ENCODE data around the gene CLTA.
A peak's percentile ranks its signal among the peaks of the same experiment; 100 is the strongest.
"Not testable (repeated sequence)": the region's sequence is repeated elsewhere in the genome, so short reads cannot be mapped to it uniquely, and the experiment has no call there.

Gene CLTA

DNA sequence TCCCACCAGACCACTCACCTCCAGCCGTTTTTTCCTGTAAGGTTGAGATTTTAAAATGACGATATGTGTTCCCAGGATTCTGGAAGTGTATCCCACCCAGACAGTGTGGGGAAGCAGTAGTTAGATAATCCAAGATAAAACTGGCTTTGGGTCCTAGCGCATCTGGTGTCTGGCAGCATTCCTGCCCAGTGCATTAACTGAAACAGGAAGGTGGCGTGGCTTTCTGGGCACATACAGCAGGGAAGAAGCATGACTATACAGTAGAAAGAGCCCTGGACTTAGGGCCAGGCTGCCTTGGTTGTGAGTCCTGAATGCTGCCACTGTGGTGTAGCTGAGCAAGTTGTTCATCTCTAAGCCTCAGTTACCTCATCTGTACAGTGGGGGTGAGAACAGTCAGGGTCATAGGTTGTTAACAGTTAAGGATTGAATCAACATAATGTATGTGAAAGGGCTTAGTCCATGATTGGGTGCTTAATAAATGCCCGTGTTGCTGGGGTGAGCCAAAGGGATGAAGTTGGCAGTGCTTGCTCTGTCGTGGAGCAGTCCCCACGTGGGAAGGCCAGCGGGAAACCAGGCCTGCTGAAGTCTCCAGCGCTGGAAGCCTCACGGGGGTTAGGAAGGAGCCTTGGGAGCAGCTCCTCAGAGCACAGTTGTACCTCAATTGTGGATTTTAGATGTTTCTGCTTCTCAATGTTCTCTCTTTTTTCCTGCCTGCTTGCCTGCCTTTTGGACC, 18.0 kb downstream of the CLTA start:
- Mint-ChIP-seq H3K9me3 (no peaks in the 10 kb centered on the region), H3K27ac (peak overlapping the region; percentile 68), H3K27me3 (no peaks in the 10 kb centered on the region), H3K4me1 (peaks cover 36% of the 10 kb centered on the region), H3K36me3 (peaks cover 73% of the 10 kb centered on the region), H3K4me3 (no peak overlapping the region)
- CTCF ChIA-PET, result interaction anchor here (0.9 to 1.3 kb wide), 2 partner anchors 19 to 106 kb away, joined by 4 read pairs; no protein-coding TSS in a partner anchor
- no peak for DNase-seq

DNA sequence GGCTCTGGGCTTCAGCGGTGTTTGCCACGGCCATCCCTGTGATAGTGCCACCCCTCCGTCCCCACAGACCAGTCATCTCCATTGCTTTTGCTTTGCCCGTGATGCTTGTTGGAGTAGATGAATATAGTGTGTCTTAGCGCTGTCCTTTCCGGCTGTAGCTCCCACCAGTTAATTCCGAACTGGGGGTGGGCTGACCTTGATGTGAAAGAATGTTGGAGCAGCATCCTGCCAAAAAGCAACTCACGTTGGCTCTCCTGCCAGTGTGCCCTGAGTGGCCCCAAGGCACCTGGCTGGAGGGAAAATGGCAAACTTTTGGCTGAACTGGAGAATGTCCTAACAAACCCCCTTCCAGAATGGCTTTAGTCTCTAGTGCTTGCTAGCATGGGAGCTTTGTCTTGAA, 20.0 kb downstream of the CLTA start:
- Mint-ChIP-seq H3K27me3 (no peaks in the 10 kb centered on the region), H3K9me3 (no peaks in the 10 kb centered on the region), H3K4me1 (peaks cover 45% of the 10 kb centered on the region), H3K36me3 (peaks cover 70% of the 10 kb centered on the region), H3K27ac (no peak overlapping the region), H3K4me3 (no peak overlapping the region)
- CTCF ChIA-PET, result no interaction called here
- no peak for DNase-seq

DNA sequence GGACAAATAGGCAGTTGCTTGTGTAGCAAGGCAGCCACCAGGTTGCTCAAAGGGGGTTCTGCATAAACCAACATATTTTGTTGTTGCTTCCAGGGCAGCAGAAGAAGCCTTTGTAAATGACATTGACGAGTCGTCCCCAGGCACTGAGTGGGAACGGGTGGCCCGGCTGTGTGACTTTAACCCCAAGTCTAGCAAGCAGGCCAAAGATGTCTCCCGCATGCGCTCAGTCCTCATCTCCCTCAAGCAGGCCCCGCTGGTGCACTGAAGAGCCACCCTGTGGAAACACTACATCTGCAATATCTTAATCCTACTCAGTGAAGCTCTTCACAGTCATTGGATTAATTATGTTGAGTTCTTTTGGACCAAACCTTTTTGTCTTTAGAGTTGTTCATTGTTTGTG, 20.8 kb downstream of the CLTA start:
- H3K4me1 Mint-ChIP-seq, result peaks cover 46% of the 10 kb centered on the region
- no peaks in the 10 kb centered on the region for H3K27me3 Mint-ChIP-seq
- CTCF ChIA-PET, result no interaction called here
- H3K36me3 Mint-ChIP-seq, result peaks cover 69% of the 10 kb centered on the region
- no peaks in the 10 kb centered on the region for H3K9me3 Mint-ChIP-seq
- no peak for DNase-seq
- H3K27ac Mint-ChIP-seq, result no peak overlapping the region
- no peak overlapping the region for H3K4me3 Mint-ChIP-seq

DNA sequence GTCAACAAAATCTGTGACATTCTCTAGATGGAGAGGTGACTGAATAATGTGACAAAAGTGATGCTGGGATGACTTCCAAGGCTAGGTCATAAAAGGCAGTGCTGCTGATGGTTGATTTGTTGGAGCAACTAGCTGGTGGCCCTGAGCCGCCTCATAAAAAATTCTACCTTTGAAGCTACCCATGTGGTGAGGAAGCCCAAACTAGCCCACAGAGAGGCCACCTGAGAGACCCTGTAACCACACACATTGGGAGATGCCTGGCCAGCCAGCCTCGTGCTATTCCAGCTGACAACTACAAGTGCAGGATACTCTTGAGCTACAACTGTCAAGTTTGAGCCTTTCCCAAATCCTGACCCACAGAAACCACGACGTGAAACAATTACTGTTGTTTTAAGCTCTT, 22.7 kb downstream of the CLTA start:
- CTCF ChIA-PET, result interaction anchor here (0.9 to 2.0 kb wide), 3 partner anchors 24 to 116 kb away, joined by 3 to 8 read pairs (median 3); partner anchors contain the start of gene CLTA
- no peaks in the 10 kb centered on the region for H3K27me3 Mint-ChIP-seq
- peaks cover 46% of the 10 kb centered on the region for H3K4me1 Mint-ChIP-seq
- DNase-seq, result no peak
- no peak overlapping the region for H3K4me3 Mint-ChIP-seq
- peaks cover 69% of the 10 kb centered on the region for H3K36me3 Mint-ChIP-seq
- H3K9me3 Mint-ChIP-seq, result no peaks in the 10 kb centered on the region
- peak overlapping the region; percentile 11 for H3K27ac Mint-ChIP-seq

DNA sequence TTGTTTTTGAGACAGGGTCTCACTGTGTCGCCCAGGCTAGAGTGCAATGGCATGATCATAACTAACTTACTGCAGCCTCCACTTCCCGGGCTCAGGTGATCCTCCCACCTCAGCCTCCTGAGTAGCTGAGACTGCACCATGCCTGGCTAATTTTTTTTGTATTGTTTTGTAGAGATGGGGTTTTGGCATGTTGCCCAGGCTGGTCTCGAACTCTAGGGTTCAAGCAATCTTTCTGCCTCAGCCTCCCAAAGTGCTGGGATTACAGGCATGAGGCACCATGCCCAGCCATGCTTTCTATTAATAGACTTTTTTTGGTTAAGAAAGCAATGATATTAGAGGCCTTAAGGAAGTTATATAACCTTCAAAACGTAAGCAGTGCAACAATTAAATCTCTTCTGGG, 23.3 kb downstream of the CLTA start:
- Mint-ChIP-seq H3K4me1 (peaks cover 52% of the 10 kb centered on the region), H3K9me3 (no peaks in the 10 kb centered on the region), H3K36me3 (peaks cover 73% of the 10 kb centered on the region), H3K27me3 (no peaks in the 10 kb centered on the region), H3K4me3 (no peak overlapping the region), H3K27ac (no peak overlapping the region)
- DNase-seq, result no peak
- CTCF ChIA-PET, result interaction anchor here (2.0 kb wide), 1 partner anchor 24 kb away, joined by 8 read pairs; the partner anchor contains the start of gene CLTA

DNA sequence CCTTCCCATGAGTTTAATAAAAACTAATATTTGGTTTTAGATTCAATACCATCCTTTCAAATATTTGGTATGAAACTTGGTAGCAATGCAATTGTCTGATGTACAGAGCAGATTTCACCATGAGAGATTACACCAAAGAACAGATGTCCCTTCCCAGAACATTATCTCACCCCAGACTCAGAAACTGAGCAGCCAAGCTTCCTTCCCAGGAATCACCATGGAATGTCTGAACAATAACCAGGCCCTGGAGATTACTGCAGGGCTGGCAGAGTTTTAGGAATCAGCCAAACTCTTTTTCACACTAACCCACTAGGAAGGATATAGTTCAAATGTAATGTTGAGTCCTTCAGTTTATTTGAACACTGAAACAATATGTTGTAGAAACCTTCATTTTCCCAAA, 23.9 kb downstream of the CLTA start:
- no peaks in the 10 kb centered on the region for H3K9me3 Mint-ChIP-seq
- peaks cover 73% of the 10 kb centered on the region for H3K36me3 Mint-ChIP-seq
- H3K27ac Mint-ChIP-seq, result no peak overlapping the region
- CTCF ChIA-PET, result interaction anchor here (2.0 kb wide), 1 partner anchor 25 kb away, joined by 8 read pairs; the partner anchor contains the start of gene CLTA
- no peak for DNase-seq
- peaks cover 54% of the 10 kb centered on the region for H3K4me1 Mint-ChIP-seq
- H3K27me3 Mint-ChIP-seq, result no peaks in the 10 kb centered on the region
- H3K4me3 Mint-ChIP-seq, result no peak overlapping the region

DNA sequence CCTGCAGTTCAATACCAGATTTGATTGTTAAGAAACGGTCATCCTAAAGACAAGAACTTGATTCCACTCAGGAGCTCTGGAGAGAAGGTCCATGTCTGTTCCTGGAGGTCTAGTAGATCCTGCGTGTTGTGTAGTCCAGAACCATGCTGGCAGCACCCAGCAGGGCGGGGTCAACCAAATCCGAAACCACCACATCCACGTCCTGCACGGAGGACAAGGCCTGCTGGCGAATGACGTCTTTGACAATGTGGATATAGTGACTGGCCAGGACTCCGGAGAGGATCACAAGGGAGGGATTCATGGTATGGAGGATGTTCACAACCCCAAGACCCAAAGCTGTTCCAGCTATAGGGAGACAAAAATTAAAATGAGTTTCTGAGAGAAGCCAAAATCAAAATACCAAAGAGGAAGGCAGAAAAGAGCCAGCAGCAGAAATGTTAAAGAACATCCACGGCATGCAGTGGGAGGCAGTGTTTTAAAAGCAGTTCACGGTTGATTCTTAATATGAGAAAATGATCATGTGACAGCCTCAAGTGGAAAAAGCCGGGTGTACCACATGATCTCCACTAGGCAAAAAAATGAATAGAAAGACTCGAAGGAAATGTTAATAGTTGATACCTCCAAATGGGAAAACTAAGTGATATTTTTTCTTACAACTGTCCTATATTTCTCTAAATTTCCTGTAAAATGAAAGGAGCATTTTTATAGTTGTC, 26.7 kb downstream of the CLTA start:
- CTCF ChIA-PET, result interaction anchor here (0.8 to 1.0 kb wide), 2 partner anchors 30 to 116 kb away, joined by 3 to 5 read pairs; no protein-coding TSS in a partner anchor
- peaks cover 65% of the 10 kb centered on the region for H3K36me3 Mint-ChIP-seq
- H3K27me3 Mint-ChIP-seq, result no peaks in the 10 kb centered on the region
- H3K4me3 Mint-ChIP-seq, result peak overlapping the region; percentile 1
- peaks cover 1% of the 10 kb centered on the region for H3K9me3 Mint-ChIP-seq
- DNase-seq, result no peak
- H3K4me1 Mint-ChIP-seq, result peaks cover 56% of the 10 kb centered on the region
- H3K27ac Mint-ChIP-seq, result peak overlapping the region; percentile 80

DNA sequence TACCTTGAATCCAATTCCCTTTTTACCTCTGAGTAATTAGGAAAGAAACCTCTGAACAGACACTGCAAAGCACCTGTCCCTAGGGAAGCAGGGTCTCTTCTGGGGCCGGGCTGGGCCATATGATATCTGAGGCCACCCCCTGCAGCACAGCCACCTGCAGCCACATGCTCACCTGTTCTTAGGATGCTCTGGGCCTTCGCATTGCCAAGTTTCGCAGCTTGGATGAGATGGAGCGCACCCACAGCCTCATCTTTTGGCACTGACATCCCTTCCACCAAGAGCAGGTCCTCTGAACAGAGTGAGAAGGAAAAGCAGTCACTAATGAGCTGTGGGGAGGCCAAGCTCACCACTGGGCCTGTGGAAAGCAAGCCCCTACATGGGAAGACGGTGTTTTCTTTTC, 27.3 kb downstream of the CLTA start:
- peaks cover 55% of the 10 kb centered on the region for H3K4me1 Mint-ChIP-seq
- peak overlapping the region; percentile 1 for H3K4me3 Mint-ChIP-seq
- peak; percentile 24 for DNase-seq
- CTCF ChIA-PET, result interaction anchor here (0.8 to 1.1 kb wide), 3 partner anchors 15 to 31 kb away, joined by 3 to 5 read pairs (median 3); partner anchors contain the start of gene CLTA
- peaks cover 69% of the 10 kb centered on the region for H3K36me3 Mint-ChIP-seq
- peaks cover 7% of the 10 kb centered on the region for H3K9me3 Mint-ChIP-seq
- no peaks in the 10 kb centered on the region for H3K27me3 Mint-ChIP-seq
- peak overlapping the region; percentile 80 for H3K27ac Mint-ChIP-seq

DNA sequence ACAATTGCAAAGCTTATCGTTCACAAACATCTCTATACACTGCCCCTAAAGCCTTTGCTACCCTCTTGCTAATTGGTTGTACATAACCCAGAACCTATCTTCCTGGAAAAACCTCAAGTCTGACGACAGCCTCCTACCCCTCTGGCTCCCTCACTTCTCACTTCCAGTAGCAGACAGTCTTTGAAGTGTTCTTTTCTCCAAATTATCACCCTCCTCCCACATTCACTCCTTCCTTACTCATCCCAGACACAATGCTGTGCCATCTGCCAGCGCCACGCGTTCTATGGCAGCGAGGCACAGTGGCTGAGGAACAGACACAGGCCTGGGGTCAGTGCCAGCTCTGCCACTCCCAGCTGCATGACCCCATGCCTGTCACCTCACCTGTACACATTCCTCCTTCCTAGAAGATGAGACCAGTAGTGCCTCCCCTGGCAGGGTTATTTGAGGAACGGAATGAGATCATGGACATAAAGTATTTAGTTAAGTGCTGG, 27.7 kb downstream of the CLTA start:
- Mint-ChIP-seq H3K9me3 (peaks cover 8% of the 10 kb centered on the region), H3K36me3 (peaks cover 69% of the 10 kb centered on the region), H3K27me3 (no peaks in the 10 kb centered on the region), H3K4me3 (peak overlapping the region; percentile 1), H3K27ac (peak overlapping the region; percentile 80), H3K4me1 (peaks cover 51% of the 10 kb centered on the region)
- CTCF ChIA-PET, result interaction anchor here (0.8 to 1.1 kb wide), 3 partner anchors 15 to 31 kb away, joined by 3 to 5 read pairs (median 3); partner anchors contain the start of gene CLTA
- peak; percentile 47 for DNase-seq

DNA sequence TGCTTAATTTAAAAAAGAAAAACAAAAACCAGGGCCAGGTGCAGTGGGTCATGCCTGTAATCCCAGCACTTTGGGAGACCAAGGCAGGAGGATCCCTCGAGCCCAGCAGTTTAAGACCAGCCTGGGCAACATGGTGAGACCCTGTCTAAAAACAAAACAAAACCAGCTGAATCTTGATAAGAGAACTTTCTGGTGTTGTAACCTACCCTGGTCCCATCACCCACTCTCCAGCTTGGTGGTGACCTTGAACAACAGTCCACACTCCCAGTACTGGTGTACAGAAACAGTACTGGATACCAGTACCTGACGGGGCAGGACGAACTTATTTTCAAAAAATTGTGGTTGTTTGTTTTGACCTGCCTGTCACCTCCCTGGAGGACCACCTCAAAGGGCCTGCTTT, 30.9 kb downstream of the CLTA start:
- Mint-ChIP-seq H3K9me3 (peaks cover 8% of the 10 kb centered on the region), H3K36me3 (peaks cover 62% of the 10 kb centered on the region), H3K27me3 (no peaks in the 10 kb centered on the region), H3K27ac (no peak overlapping the region), H3K4me3 (no peak overlapping the region), H3K4me1 (peaks cover 32% of the 10 kb centered on the region)
- no peak for DNase-seq
- CTCF ChIA-PET, result no interaction called here

DNA sequence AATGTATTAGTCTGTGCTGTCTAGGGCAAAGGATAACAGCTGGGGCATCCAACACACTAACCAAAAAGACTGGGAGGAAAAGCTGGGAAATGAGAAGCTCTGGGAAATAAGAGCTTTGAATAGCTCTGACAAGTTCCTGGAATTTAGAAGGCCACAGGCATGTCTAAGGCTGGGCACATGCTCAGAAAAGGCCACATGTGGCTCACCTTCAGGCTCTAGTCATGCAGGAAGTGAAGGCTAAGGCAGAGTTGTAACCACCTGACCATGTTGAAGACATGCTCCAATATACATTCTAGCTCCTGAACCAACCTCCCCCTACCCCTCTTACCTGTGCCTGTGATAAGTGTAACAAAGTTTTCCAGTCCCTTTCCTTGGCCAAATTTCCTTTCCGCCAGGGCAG, 31.7 kb downstream of the CLTA start:
- Mint-ChIP-seq H3K9me3 (peaks cover 8% of the 10 kb centered on the region), H3K4me1 (peaks cover 24% of the 10 kb centered on the region), H3K27ac (no peak overlapping the region), H3K4me3 (no peak overlapping the region), H3K27me3 (no peaks in the 10 kb centered on the region), H3K36me3 (peaks cover 62% of the 10 kb centered on the region)
- no peak for DNase-seq
- CTCF ChIA-PET, result no interaction called here

DNA sequence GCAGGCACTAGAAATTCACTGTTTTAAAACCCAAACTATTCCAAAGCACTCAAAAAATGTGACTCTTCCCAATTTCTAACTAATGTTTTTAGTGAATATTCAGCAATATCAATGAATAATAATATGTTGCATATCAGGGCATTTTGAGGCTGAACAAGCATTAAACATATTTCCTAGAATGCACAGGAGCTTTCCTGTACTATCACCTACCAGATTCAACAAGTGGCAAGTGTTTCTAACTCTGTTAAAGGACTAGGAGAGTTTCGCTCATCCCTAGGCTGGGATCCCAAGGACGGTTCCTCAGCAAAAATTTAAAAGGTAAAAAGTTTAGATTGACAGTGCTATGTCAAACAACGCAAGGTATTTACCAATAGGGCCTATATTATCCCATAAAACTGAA, 46.5 kb downstream of the CLTA start:
- H3K4me3 Mint-ChIP-seq, result no peak overlapping the region
- H3K4me1 Mint-ChIP-seq, result no peaks in the 10 kb centered on the region
- CTCF ChIA-PET, result interaction anchor here (0.6 kb wide), 2 partner anchors 70 to 170 kb away, joined by 4 read pairs; no protein-coding TSS in a partner anchor
- no peak for DNase-seq
- no peak overlapping the region for H3K27ac Mint-ChIP-seq
- no peaks in the 10 kb centered on the region for H3K9me3 Mint-ChIP-seq
- H3K36me3 Mint-ChIP-seq, result peaks cover 47% of the 10 kb centered on the region
- H3K27me3 Mint-ChIP-seq, result no peaks in the 10 kb centered on the region

DNA sequence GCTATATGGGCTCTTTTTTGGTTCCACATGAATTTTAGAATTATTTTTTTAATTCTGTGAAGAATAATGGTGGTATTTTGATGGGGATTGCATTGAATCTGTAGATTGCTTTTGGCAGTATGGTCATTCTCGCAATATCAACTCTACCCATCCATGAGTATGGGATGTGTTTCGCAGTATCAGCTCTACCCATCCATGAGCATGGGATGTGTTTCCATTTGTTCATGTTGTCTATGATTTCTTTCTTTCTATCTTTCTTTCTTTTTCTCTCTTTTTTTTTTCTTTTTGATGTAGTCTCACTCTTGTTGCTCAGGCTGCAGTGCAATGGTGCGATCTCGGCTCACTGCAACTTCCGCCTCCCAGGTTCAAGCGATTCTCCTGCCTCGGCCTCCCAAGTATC, 48.5 kb downstream of the CLTA start:
- H3K27me3 Mint-ChIP-seq, H3K4me1 Mint-ChIP-seq, H3K4me3 Mint-ChIP-seq, H3K27ac Mint-ChIP-seq, DNase-seq, H3K9me3 Mint-ChIP-seq: not testable (repeated sequence)
- CTCF ChIA-PET, result interaction anchor here (0.6 kb wide), 1 partner anchor 343 kb away, joined by 3 read pairs; no protein-coding TSS in a partner anchor
- peaks cover 40% of the 10 kb centered on the region for H3K36me3 Mint-ChIP-seq

DNA sequence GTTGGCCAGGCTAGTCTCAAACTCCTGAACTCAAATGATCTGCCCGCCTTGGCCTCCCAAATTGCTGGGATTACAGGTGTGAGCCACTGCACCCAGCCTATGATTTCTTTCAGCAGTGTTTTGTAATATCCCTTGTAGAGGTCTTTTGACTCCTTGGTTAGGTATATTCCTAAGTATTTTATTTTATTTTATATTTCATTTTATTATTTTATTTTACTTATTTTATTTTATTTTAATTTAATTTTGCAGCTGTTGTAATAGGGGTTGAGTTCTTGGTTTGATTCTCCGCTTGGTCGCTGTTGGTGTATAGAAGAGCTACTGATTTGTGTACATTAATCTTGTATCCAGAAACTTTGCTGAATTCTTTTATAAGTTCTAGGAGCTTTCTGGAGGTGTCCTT, 49.0 kb downstream of the CLTA start:
- CTCF ChIA-PET, H3K27ac Mint-ChIP-seq, H3K4me1 Mint-ChIP-seq, H3K4me3 Mint-ChIP-seq, H3K27me3 Mint-ChIP-seq, DNase-seq, H3K9me3 Mint-ChIP-seq: not testable (repeated sequence)
- H3K36me3 Mint-ChIP-seq, result peaks cover 39% of the 10 kb centered on the region

Measured in activated naive CD4-positive, alpha-beta T cell treated with anti-CD3 and anti-CD28 coated beads, Interleukin-2, amount 10 ng/mL, durations not matched to agents 7 days and 5 days (primary cell).